HG03025 (cell line): ENCODE data around the gene SORBS2.

Experiments used
- ATAC-seq: cut with Tn5 transposase; IDR thresholded peaks from one replicate; pipeline ENCODE4 v1.9.1; 2021; ENCODE audit warnings: mild to moderate bottlenecking, moderate library complexity; ENCODE audit not compliant: unreplicated experiment, low FRiP score

Gene SORBS2

GRCh38 chr4:185803022-185803421 lies 9.0 kb downstream of the SORBS2 start:
- no peak for ATAC-seq

- no peak for ATAC-seq
These were observed 10.5 kb downstream of the SORBS2 start for GRCh38 chr4:185801471-185801870.

GRCh38 chr4:185800266-185800945 lies 11.6 kb downstream of the SORBS2 start:
- no peak for ATAC-seq

- ATAC-seq, result no peak
These were observed 12.6 kb downstream of the SORBS2 start for GRCh38 chr4:185799442-185799841.

GRCh38 chr4:185797596-185798338 lies 14.2 kb downstream of the SORBS2 start:
- no peak for ATAC-seq

- no peak for ATAC-seq
These were observed 15.0 kb downstream of the SORBS2 start for GRCh38 chr4:185797018-185797417.

- ATAC-seq, result no peak
These were observed 15.8 kb downstream of the SORBS2 start for GRCh38 chr4:185796176-185796575.

- no peak for ATAC-seq
These were observed 17.4 kb downstream of the SORBS2 start for GRCh38 chr4:185794637-185795036.

GRCh38 chr4:185793716-185794115 lies 18.3 kb downstream of the SORBS2 start:
- no peak for ATAC-seq

- ATAC-seq, result no peak
These were observed 18.9 kb downstream of the SORBS2 start for GRCh38 chr4:185793116-185793485.

GRCh38 chr4:185792384-185793115 lies 19.4 kb downstream of the SORBS2 start:
- no peak for ATAC-seq

GRCh38 chr4:185787926-185788679 lies 23.9 kb downstream of the SORBS2 start:
- ATAC-seq, result no peak

- no peak for ATAC-seq
These were observed 25.6 kb downstream of the SORBS2 start for GRCh38 chr4:185786422-185786821.

- no peak for ATAC-seq
These were observed 28.4 kb downstream of the SORBS2 start for GRCh38 chr4:185783574-185783973.

GRCh38 chr4:185782523-185782922 lies 29.5 kb downstream of the SORBS2 start:
- ATAC-seq, result no peak

GRCh38 chr4:185781555-185782215 lies 30.3 kb downstream of the SORBS2 start:
- no peak for ATAC-seq

GRCh38 chr4:185780472-185780871 lies 31.5 kb downstream of the SORBS2 start:
- ATAC-seq, result no peak

- ATAC-seq, result no peak
These were observed 32.5 kb downstream of the SORBS2 start for GRCh38 chr4:185779517-185779916.

- ATAC-seq, result no peak
These were observed 33.7 kb downstream of the SORBS2 start for GRCh38 chr4:185778307-185778706.
